Measurements from ENCODE around the gene ABCC1. TPM values are rescaled to one million over a fixed set of nuclear protein-coding genes. Genes with fewer than 3 reads are reported as not detected.

Gene ABCC1
- polyA plus RNA-seq, 1 of the 3 experiments (the other 2 are of a cell fraction), result 23.7 TPM

GRCh38 chr16:16036359-16036792 lies 87.0 kb downstream of the ABCC1 start:
- CTCF ChIA-PET, result interaction anchor here (0.7 to 1.1 kb wide), 2 partner anchors 9 to 85 kb away, joined by 3 to 5 read pairs; no protein-coding TSS in a partner anchor
- WGBS (ENCODE audit: low lambda C conversion rate), result 100% methylated on average over 8 of the region's 8 CpGs

More at GRCh38 chr16:16036359-16036792, 87.0 kb downstream of the ABCC1 start:
- Histone ChIP-seq H2AFZ (ENCODE audit: low read depth) (no peak overlapping the region), H3K9me3 (no peaks in the 10 kb centered on the region), H4K20me1 (ENCODE audit: insufficient read depth) (no peaks in the 10 kb centered on the region), H3K27me3 (ENCODE audit: insufficient read depth) (no peaks in the 10 kb centered on the region), H3K27ac (ENCODE audit: low read depth in 2 of 2, low read length in 1 of 2) (no peak overlapping the region), H3K9me2 (no peaks in the 10 kb centered on the region), H3K4me2 (no peak overlapping the region), H3K9ac (no peak overlapping the region), H3K36me3 (replicated peaks in 1 of 2; ENCODE audit: control insufficient read depth in 1 of 2, insufficient read depth in 2 of 2, low read length in 1 of 2) (peaks cover 19 to 35% of the 10 kb centered on the region in 2 experiments), H3K4me1 (ENCODE audit: control insufficient read depth in 1 of 2, insufficient read depth in 2 of 2, low read depth in 1 of 2, low read length in 1 of 2) (peaks cover 0 to 1% of the 10 kb centered on the region in 2 experiments; a peak in 1 of 4 replicates), H3K79me2 (ENCODE audit: insufficient read depth) (no peaks in the 10 kb centered on the region), H3F3A (replicated peaks; ENCODE audit: insufficient read depth) (no peaks in the 10 kb centered on the region), H3K4me3 (ENCODE audit: low read depth in 2 of 2, low read length in 1 of 2) (no peak overlapping the region)
- POLR2A ChIA-PET, result no interaction called here
- TF ChIP-seq CTCF (IDR thresholded peaks at IDR 0.05) (no peak), RCOR1 (IDR thresholded peaks at IDR 0.05; ENCODE audit: low read length) (no peak), ZBTB33 (IDR thresholded peaks at IDR 0.05; ENCODE audit: borderline replicate concordance, low read depth) (no peak), TAF1 (IDR thresholded peaks at IDR 0.05; ENCODE audit: borderline replicate concordance, low read depth, low read length) (no peak), GATA2 (CRISPR knock-in tag; IDR thresholded peaks at IDR 0.05) (no peak), USF1 (IDR thresholded peaks at IDR 0.05; ENCODE audit: borderline replicate concordance, low read depth) (no peak), JUND (IDR thresholded peaks at IDR 0.05) (no peak), EZH2phosphoT487 (IDR thresholded peaks at IDR 0.05; ENCODE audit: borderline replicate concordance, low read depth) (no peak), IRF3 (IDR thresholded peaks at IDR 0.05; ENCODE audit: low read depth, low read length) (no peak), FOSL2 (IDR thresholded peaks at IDR 0.05; ENCODE audit: borderline replicate concordance, low read depth) (no peak), NFIC (IDR thresholded peaks at IDR 0.05; ENCODE audit: borderline replicate concordance) (no peak), RFX5 (IDR thresholded peaks at IDR 0.05; ENCODE audit: low read length) (no peak)
- TF ChIP-seq, protein P1, sequence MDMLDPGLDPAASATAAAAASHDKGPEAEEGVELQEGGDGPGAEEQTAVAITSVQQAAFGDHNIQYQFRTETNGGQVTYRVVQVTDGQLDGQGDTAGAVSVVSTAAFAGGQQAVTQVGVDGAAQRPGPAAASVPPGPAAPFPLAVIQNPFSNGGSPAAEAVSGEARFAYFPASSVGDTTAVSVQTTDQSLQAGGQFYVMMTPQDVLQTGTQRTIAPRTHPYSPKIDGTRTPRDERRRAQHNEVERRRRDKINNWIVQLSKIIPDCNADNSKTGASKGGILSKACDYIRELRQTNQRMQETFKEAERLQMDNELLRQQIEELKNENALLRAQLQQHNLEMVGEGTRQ (IDR thresholded peaks at IDR 0.05; ENCODE audit: borderline replicate concordance, low read depth, low read length), result no peak
- TF ChIP-seq, protein P2, sequence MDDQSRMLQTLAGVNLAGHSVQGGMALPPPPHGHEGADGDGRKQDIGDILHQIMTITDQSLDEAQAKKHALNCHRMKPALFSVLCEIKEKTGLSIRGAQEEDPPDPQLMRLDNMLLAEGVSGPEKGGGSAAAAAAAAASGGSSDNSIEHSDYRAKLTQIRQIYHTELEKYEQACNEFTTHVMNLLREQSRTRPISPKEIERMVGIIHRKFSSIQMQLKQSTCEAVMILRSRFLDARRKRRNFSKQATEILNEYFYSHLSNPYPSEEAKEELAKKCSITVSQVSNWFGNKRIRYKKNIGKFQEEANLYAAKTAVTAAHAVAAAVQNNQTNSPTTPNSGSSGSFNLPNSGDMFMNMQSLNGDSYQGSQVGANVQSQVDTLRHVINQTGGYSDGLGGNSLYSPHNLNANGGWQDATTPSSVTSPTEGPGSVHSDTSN (IDR thresholded peaks at IDR 0.05), result no peak
- no peak for DNase-seq

All from SK-N-SH (cell line).